NCI-H128 (cell line): ENCODE measurements around the gene RASA4B.
"Not testable (repeated sequence)": the region's sequence is repeated elsewhere in the genome, so short reads cannot be mapped to it uniquely, and the experiment has no call there.

Experiments used
- DNase-seq: peaks from one replicate; lab custom pipeline; 2025; ENCODE audit not compliant: unreplicated experiment; lab: John Stamatoyannopoulos, UW

The RASA4B gene

GRCh38 chr7:102474736-102475435, 42.7 kb downstream of the RASA4B start:
- not testable (repeated sequence) for DNase-seq

GRCh38 chr7:102474116-102474515, 43.5 kb downstream of the RASA4B start:
- not testable (repeated sequence) for DNase-seq

- no peak for DNase-seq
Observed at GRCh38 chr7:102473271-102473991, 44.1 kb downstream of the RASA4B start.

GRCh38 chr7:102472126-102473041, 45.2 kb downstream of the RASA4B start:
- DNase-seq, result no peak

DNA sequence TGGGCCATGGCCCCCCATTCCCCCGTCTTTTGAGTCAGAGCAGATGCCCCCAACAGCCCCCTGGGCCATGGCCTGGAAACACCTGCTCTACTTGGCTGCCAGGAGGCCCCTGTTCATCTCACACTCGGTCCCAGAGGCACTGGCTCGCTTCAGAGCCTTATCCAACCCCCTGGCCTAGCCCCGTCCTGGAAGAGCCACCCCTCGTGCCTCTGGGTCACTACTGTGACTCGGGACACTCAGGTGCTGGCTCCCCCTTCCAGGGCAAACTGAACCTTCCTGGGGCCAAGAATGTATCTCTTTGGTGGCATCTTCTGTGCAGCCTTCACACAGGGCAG, 45.8 kb downstream of the RASA4B start:
- DNase-seq, result no peak

GRCh38 chr7:102469972-102470825, 47.4 kb downstream of the RASA4B start:
- no peak for DNase-seq

GRCh38 chr7:102469351-102469971, 48.1 kb downstream of the RASA4B start:
- DNase-seq, result no peak

GRCh38 chr7:102468478-102469350, 48.9 kb downstream of the RASA4B start:
- DNase-seq, result no peak

DNA sequence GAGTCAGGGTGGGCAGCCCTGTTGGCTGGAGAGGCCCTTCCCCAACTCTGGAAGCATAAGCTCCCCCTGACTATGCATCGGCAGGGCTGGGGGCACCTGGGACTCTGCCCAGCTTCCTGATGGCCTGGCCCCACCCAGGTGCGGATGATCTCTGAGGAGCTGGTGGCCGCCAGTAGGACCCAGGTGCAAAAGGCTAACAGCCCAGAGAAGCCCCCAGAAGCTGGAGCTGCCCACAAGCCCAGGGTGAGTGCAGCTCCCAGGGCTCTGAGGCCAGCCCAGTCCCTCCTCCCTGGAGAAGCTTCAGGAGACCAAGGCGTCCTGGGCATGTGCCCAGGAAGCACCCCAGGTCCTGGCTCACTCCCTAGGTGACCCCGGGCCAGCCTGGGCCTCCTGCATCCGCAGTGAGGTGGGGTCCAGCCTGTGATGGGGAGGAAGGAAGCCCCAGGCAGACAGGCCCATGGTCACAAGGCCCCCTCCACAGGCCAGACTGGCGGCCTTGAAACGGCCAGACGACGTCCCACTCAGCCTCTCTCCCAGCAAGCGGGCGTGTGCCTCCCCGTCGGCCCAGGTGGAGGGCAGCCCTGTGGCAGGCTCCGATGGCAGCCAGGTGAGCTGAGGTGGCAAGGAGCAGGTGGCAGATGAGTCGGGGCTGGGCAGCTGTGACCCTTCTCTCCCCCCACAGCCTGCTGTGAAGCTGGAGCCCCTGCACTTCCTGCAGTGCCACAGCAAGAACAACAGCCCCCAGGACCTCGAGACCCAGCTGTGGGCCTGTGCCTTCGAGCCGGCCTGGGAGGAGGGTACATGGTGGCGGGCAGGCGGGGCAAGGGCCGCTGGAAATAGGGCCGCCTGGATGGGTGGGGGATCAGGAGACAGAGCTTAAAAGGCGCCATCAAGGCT, 49.7 kb downstream of the RASA4B start:
- no peak for DNase-seq

- no peak for DNase-seq
Observed at GRCh38 chr7:102466097-102466496, 51.5 kb downstream of the RASA4B start.

DNA sequence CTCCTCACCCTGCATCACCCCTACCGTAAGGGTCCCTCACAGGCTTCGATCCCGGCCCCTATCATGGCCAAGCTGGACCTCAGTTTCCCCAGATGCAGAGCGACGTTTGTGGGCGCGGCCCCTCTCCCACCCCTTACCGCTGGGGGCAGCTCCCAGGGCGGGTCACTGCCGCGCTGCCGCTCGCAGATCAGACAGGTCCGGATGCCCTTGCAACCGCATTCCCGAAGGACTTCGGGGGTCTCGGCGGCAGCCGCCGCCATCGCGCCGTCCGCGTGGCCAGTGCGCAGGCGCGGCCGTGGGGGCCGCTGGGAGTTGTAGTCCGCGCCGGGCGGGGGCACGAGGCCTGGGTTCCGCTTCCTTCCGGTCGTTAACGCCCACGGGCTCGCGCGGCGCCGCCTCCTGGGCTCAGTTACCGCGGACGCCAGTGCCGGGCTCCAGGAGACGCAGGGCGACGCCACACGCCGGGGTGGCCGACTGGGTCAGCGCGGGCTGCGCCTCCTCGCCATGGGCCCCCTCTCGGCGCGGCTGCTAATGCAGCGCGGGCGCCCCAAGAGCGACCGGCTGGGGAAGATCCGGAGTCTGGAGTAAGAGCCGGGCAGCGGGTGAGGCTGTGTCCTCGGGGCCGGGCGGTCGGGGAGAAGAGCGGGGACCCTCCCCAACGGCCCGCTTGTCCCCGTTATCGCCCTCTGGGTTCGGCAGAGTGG, 52.8 kb downstream of the RASA4B start, which contains the start of the genes ALKBH4 and LRWD1:
Gene ALKBH4, minus strand, starts transcription at position 287 of the 704 bp plus-strand sequence. Its CDS starts 27 bp downstream, at position 260.
Gene LRWD1, plus strand, starts transcription at position 408 of the 704 bp plus-strand sequence. Its CDS starts 97 bp downstream, at position 505.
- peak; percentile 72 for DNase-seq

DNA sequence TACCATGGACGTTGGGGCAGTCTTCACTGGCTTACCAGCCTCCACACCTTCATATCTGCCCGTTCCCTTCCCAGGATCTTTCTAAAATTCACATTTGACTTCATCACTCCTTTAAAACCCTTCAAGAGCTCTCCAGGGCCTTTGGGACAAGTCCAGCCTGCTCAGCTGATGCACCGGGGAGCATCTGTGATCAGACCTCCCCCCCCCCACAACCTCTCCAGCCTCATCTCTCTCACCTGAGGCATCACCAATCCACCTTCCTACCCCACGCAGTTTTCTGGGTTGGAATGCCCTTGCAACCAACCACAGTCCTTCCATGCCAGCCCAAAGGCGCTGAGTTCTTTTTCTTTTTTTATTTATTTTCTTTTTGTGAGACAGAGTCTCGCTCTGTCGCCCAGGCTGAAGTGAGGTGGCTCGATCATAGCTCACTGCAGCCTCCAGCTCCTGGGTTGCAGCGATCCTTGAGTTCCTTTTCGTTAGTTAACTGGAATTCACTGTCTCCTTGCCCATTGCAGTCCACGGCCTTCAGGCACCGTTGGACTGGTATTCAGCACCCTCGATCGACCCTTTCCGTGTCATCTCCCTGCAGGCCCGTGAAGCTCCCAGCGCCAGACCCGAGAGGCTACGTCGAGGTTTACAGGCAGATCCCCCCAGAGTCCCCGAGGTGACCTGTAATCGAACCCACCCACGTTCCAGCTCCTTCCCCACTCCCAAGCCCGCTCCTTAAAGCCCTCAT, 53.6 kb downstream of the RASA4B start:
- DNase-seq, result no peak

GRCh38 chr7:102460467-102460866, 57.1 kb downstream of the RASA4B start:
- DNase-seq, result no peak

- no peak for DNase-seq
Observed at GRCh38 chr7:102459221-102459844, 58.2 kb downstream of the RASA4B start.

DNA sequence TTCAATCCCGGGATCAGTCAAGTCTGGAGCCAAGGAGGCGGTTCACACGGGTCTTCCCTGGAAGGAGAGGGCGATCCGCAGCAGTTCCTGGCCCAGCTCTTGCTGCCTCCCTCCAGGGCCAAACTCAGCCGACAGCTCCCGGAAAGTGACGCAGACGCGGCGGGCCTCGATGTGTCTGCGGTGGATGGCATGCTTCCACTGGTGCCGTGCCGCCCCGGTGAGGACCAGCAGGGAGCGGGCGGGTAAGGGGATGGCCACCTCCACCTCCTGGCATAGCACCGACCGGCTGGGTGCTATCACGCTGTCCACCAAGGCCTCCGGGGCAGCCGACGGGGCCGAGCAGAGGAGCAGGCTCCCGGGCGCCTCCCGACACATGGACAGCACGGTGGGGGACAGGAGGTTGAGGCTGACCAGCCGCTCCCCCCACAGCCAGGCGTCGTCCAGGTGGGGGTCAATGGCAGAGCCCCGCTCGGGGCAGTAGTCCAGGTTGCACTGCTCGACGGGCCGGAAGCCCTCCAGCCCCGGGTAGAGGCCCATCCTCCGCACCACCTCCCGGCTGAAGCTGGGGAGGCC, 60.1 kb downstream of the RASA4B start:
- DNase-seq, result no peak

DNA sequence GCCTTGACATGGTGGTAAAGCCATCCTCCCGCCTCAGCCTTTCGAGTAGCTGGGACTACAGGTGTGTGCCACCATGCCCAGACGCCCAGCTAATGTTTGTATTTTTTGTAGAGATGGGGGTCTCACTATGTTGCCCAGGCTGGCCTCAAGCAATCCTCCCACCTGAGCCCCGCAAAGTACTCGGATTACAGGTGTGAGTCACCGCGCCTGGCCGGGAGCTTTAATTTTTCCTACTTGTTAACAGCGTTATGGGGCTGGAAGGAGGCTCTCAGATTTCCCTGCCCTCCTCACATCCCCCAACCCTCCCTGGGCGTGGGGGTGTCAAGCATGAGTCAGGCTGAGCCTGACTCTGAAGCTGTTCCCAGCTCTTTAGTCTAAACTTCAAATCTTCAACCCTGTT, 61.2 kb downstream of the RASA4B start:
- DNase-seq, result no peak
